T-helper 1 cell treated with Interleukin-12 subunit alpha and Interleukin-12 subunit beta and Interleukin-4 antibody, amounts not matched to agents 30 μg/mL and 1 μg/mL, for 36 hours (primary cell): ENCODE measurements around the gene HIVEP3.
"Not testable (repeated sequence)": the region's sequence is repeated elsewhere in the genome, so short reads cannot be mapped to it uniquely, and the experiment has no call there.

Experiments
- H3K27ac Mint-ChIP-seq: one replicate; pipeline ENCODE4 v1.8.0; 2021; ENCODE audit warnings: mild to moderate bottlenecking, mixed read lengths
- H3K27me3 Mint-ChIP-seq: one replicate; pipeline ENCODE4 v1.8.0; 2021; ENCODE audit warnings: low read depth, mixed read lengths
- H3K36me3 Mint-ChIP-seq: one replicate; pipeline ENCODE4 v1.8.0; 2021; ENCODE audit warnings: low read depth, mixed read lengths
- H3K4me1 Mint-ChIP-seq: one replicate; pipeline ENCODE4 v1.8.0; 2021; ENCODE audit warnings: low read depth, mixed read lengths
- H3K4me3 Mint-ChIP-seq: one replicate; pipeline ENCODE4 v1.8.0; 2021; ENCODE audit warnings: mild to moderate bottlenecking, moderate library complexity, mixed read lengths
- H3K9me3 Mint-ChIP-seq: one replicate; pipeline ENCODE4 v1.8.0; 2021; ENCODE audit warnings: mixed read lengths

HIVEP3 gene

DNA sequence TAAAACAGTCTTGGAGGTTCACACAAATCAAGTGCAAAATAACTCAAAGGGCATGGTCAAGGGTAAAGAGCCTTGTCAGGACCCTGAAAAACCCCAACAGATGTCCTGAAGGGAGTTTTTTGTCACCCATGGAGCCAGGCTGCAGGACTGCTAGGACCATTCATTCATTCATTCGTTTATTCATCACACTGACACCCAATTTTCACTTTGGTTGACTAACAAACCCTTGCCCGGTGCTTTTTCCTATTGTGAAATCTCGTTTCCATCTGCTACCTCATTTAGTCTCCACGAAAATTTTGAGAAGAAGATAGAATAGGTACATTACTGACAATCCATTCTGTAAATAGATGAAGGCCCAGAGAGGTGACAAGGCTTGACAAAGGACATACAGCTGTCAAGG is 216.0 kb downstream of the HIVEP3 start:
- Mint-ChIP-seq H3K4me3 (no peak overlapping the region), H3K27me3 (no peaks in the 10 kb centered on the region), H3K27ac (no peak overlapping the region), H3K4me1 (peaks cover 16% of the 10 kb centered on the region), H3K36me3 (peaks cover 4% of the 10 kb centered on the region), H3K9me3 (no peaks in the 10 kb centered on the region)

DNA sequence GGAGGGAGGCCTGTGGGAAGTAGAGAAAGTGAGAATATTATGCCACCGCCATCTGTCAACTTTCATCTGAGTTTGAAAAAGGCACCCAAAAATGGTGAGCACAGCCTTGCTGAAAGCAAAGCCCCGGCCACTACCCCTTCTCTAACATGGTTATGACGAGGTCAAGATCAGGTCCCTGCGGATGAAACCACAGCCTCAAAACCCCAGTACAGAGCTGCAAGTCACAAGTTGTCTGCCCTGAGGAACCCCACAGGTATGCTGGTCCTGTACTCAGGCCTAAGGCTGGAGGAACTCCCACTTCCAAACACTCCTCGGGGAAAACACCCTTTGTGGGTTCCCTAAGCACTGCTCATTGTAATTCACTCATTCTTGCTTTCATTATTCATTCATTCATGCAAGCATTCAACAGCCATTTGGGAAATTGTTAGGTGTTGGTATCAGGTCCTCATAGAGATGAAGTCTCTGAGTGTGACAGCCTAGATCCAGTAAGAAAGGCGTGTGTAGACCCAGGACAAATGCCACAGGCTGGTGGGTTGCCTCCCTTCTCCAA is 217.7 kb downstream of the HIVEP3 start:
- Mint-ChIP-seq H3K4me1 (peaks cover 9% of the 10 kb centered on the region), H3K4me3 (no peak overlapping the region), H3K36me3 (peaks cover 2% of the 10 kb centered on the region), H3K27me3 (no peaks in the 10 kb centered on the region), H3K27ac (no peak overlapping the region), H3K9me3 (no peaks in the 10 kb centered on the region)

GRCh38 chr1:41700581-41700980 is 218.1 kb downstream of the HIVEP3 start:
- Mint-ChIP-seq H3K27ac (peak overlapping the region; percentile 23), H3K4me3 (no peak overlapping the region), H3K27me3 (no peaks in the 10 kb centered on the region), H3K36me3 (peaks cover 2% of the 10 kb centered on the region), H3K9me3 (no peaks in the 10 kb centered on the region), H3K4me1 (peaks cover 9% of the 10 kb centered on the region)

DNA sequence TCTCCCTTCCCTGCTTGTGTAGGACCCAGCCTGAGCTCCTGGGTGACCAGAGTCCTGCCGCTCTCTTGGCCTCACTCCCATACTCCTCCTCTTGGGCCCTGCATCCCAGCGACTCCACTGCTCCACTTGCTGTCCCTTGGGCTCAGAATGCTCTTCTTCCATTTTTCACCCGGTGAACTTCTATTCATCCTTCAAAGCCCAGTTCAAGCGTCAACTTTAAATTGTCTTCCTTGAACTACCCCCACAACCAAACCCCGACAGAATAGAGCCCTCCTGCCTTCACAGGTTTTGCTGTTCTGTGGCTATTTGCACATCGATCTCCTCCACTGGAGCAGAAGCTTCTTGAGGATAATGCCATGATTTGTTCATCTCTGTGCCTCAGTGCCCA is 218.9 kb downstream of the HIVEP3 start:
- no peaks in the 10 kb centered on the region for H3K9me3 Mint-ChIP-seq
- peaks cover 9% of the 10 kb centered on the region for H3K4me1 Mint-ChIP-seq
- peaks cover 2% of the 10 kb centered on the region for H3K36me3 Mint-ChIP-seq
- H3K27me3 Mint-ChIP-seq = no peaks in the 10 kb centered on the region
- H3K4me3 Mint-ChIP-seq = no peak overlapping the region
- no peak overlapping the region for H3K27ac Mint-ChIP-seq

DNA sequence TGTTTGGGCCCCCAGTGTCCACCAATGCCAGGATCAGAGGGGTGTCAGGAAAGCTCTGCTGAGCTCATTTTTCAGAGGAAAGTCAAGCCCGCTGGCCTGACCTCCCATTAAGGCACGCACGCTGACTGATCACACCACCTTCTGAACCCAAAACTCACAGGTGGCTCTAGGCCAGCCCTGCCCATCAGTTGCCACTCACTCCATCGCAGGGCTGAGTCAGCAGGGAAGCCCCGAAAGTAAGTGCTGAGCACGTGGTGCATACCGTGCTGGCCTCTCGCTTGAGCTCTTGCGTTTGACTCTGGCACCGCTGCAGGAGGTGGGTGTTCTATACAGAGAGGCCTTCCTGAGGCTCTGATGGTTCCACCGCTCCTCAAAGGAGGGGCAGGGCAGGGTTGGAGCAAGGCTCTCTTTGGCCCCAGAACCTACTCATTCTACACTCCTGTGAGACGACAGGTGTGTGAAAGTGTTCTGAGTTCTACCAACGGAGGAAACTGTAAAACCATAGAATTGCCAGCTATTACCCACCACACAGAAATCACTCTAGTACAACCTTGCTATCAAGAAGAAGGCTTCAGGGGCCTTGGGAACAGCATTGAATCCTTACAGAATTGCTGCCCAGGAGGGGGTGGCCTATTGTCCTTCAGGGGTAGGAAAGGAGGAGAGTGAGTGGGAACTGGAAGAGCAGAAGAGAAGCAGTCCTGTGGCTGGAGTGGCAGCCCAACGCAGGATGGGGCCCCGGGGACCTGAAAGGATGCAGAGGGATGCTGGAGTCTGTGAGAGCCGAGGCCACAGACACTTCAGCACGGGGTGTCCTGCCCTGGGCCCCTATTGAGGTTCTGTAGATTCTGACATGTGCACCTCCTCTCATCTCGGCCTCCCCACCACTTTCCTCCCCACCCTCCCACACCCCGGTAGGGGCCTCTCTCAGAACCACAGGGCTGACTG is 219.5 kb downstream of the HIVEP3 start:
- no peaks in the 10 kb centered on the region for H3K9me3 Mint-ChIP-seq
- no peak overlapping the region for H3K4me3 Mint-ChIP-seq
- no peak overlapping the region for H3K27ac Mint-ChIP-seq
- H3K4me1 Mint-ChIP-seq = peaks cover 9% of the 10 kb centered on the region
- H3K36me3 Mint-ChIP-seq = peaks cover 2% of the 10 kb centered on the region
- no peaks in the 10 kb centered on the region for H3K27me3 Mint-ChIP-seq

DNA sequence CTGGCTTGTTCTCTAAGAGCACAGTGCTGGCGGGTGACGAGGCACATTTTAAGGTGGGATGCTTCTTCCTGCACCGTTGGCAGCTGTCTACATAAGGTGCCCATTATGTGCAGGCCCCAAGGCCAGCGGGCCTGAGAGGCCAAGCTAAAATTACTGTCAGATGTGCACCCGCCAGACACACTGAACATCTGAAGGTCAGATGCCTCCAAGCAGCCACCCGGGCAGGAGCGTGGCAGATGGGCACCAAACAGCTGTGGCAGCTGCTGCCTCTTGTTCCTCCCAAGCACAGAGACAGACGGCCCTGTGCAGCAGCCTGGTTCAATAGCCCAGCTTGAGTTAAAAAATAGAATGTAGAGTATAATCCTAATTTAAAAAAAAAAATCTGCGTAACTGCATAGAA is 222.3 kb downstream of the HIVEP3 start:
- Mint-ChIP-seq H3K27ac (no peak overlapping the region), H3K4me3 (no peak overlapping the region), H3K4me1 (peaks cover 10% of the 10 kb centered on the region), H3K36me3 (no peaks in the 10 kb centered on the region), H3K9me3 (no peaks in the 10 kb centered on the region), H3K27me3 (no peaks in the 10 kb centered on the region)

DNA sequence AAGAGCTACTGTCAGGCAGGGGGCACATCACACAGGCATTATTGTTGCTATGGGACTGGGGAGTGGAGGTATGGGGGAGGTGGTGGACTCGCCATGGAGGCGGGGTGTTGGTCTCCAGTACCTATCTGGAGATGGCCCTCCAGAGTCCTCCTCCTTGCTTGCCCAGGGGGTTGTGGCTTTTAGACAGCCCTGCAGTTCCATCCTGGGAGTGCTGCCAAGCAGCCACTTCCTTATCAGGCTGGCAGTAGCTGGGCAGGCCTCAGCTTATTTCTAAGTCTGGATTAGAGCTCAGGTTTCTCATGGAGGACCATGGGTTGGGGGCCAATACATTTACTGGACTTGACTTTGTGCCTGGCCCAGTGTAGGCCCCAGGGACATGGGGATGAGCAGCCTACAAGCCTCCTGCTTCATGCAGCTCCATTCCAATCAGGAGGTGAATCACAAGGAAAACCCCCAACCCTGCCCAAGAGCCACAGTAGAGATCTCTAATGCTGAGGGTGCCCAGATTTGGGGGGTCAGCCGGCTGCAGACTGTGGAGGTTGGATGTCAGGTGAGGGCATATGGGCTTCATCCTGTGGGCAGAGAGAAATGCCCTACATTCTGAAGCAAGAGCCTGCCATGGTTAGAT is 223.5 kb downstream of the HIVEP3 start:
- Mint-ChIP-seq H3K4me3 (no peak overlapping the region), H3K27me3 (no peaks in the 10 kb centered on the region), H3K27ac (no peak overlapping the region), H3K36me3 (no peaks in the 10 kb centered on the region), H3K9me3 (no peaks in the 10 kb centered on the region), H3K4me1 (peaks cover 11% of the 10 kb centered on the region)

- not testable (repeated sequence) for H3K27ac Mint-ChIP-seq, H3K4me3 Mint-ChIP-seq, H3K9me3 Mint-ChIP-seq, H3K27me3 Mint-ChIP-seq, H3K36me3 Mint-ChIP-seq
- peaks cover 31% of the 10 kb centered on the region for H3K4me1 Mint-ChIP-seq
These were observed 226.8 kb downstream of the HIVEP3 start for GRCh38 chr1:41691966-41692365.

- Mint-ChIP-seq H3K27ac (no peak overlapping the region), H3K4me1 (peaks cover 37% of the 10 kb centered on the region)
These were observed 227.3 kb downstream of the HIVEP3 start for GRCh38 chr1:41691424-41691823.

DNA sequence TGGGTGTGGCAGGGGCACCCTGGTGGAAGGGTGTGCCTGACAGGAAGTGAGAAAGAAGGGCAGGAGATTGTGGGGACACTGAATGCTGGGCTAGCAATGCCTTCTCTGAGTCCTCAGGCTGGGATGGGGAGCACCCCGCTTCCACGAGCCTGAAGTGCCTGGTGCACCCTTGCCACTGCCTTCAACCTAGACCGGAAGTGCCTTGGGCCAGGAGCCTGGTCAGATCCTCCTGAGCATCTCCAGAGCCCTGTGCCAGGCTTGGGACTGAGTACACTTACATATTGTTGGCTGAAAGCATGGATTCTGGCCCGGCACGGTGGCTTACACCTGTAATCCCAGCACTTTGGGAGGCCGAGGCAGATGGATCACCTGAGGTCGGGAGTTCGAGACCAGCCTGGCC is 228.4 kb downstream of the HIVEP3 start:
- H3K27ac Mint-ChIP-seq = peak overlapping the region; percentile 34
- H3K4me1 Mint-ChIP-seq = peaks cover 45% of the 10 kb centered on the region
- no peaks in the 10 kb centered on the region for H3K9me3 Mint-ChIP-seq
- no peak overlapping the region for H3K4me3 Mint-ChIP-seq
- no peaks in the 10 kb centered on the region for H3K27me3 Mint-ChIP-seq
- peaks cover 11% of the 10 kb centered on the region for H3K36me3 Mint-ChIP-seq

More at GRCh38 chr1:41691424-41691823, 227.3 kb downstream of the HIVEP3 start:
- H3K27me3 Mint-ChIP-seq = no peaks in the 10 kb centered on the region
- peaks cover 10% of the 10 kb centered on the region for H3K36me3 Mint-ChIP-seq
- no peak overlapping the region for H3K4me3 Mint-ChIP-seq
- no peaks in the 10 kb centered on the region for H3K9me3 Mint-ChIP-seq

- peaks cover 11% of the 10 kb centered on the region for H3K36me3 Mint-ChIP-seq
- no peaks in the 10 kb centered on the region for H3K9me3 Mint-ChIP-seq
- H3K27ac Mint-ChIP-seq = no peak overlapping the region
- H3K27me3 Mint-ChIP-seq = no peaks in the 10 kb centered on the region
- no peak overlapping the region for H3K4me3 Mint-ChIP-seq
- H3K4me1 Mint-ChIP-seq = peaks cover 53% of the 10 kb centered on the region
These were observed 229.2 kb downstream of the HIVEP3 start for GRCh38 chr1:41689558-41689981.

- H3K27me3 Mint-ChIP-seq = no peaks in the 10 kb centered on the region
These were observed 229.6 kb downstream of the HIVEP3 start for GRCh38 chr1:41689139-41689538.

DNA sequence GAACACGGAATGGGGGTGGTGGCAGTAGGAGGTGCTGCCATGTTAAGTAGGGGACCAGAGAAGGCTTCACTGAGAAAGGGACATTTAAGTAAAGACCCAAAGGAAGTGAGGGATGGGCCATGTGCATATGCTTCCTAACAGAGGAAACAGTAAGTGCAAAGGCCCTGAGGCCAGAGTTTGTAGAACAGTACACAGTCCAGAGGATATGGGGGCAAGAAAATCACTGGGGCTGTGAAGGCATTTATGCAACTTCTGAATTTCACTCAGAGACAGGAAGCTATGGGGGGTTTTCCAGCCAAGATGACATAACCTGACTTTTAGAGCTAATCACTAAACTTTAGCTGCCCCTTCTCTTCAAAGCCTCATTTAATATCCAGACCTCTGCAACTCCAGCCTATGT is 231.7 kb downstream of the HIVEP3 start:
- no peak overlapping the region for H3K4me3 Mint-ChIP-seq
- no peaks in the 10 kb centered on the region for H3K9me3 Mint-ChIP-seq
- peak overlapping the region; percentile 55 for H3K27ac Mint-ChIP-seq
- peaks cover 11% of the 10 kb centered on the region for H3K36me3 Mint-ChIP-seq
- no peaks in the 10 kb centered on the region for H3K27me3 Mint-ChIP-seq
- H3K4me1 Mint-ChIP-seq = peaks cover 78% of the 10 kb centered on the region

More at GRCh38 chr1:41689139-41689538, 229.6 kb downstream of the HIVEP3 start:
- H3K36me3 Mint-ChIP-seq = peaks cover 11% of the 10 kb centered on the region
- no peak overlapping the region for H3K4me3 Mint-ChIP-seq
- no peaks in the 10 kb centered on the region for H3K9me3 Mint-ChIP-seq
- peak overlapping the region; percentile 75 for H3K27ac Mint-ChIP-seq
- peaks cover 57% of the 10 kb centered on the region for H3K4me1 Mint-ChIP-seq

GRCh38 chr1:41683681-41684500 is 234.8 kb downstream of the HIVEP3 start:
- Mint-ChIP-seq H3K9me3 (no peaks in the 10 kb centered on the region), H3K4me1 (peaks cover 95% of the 10 kb centered on the region), H3K36me3 (peaks cover 10% of the 10 kb centered on the region), H3K27ac (peak overlapping the region; percentile 77), H3K27me3 (no peaks in the 10 kb centered on the region), H3K4me3 (peak overlapping the region; percentile 55)
